Sigmoid colon (tissue), 7 donors: ENCODE data around the gene TRIM65. TPM values are rescaled to one million over a fixed set of nuclear protein-coding genes. Genes with fewer than 3 reads are reported as not detected.

Experiments
- DNase-seq: peaks from one replicate; pipeline ENCODE4 v3.0.0-alpha.2; 2019
- H3K27ac ChIP-seq, 4 donors: fragments of 200-600 bp; sonication (generic); one replicate each; pipeline ENCODE4 v1.5.1; 2016 to 2019; ENCODE audit warnings: mild to moderate bottlenecking in 1 of 4
- H3K27me3 ChIP-seq, 3 donors: fragments of 200-600 bp; sonication (generic); one replicate each; pipeline ENCODE4 v1.5.1; 2019; ENCODE audit warnings: mild to moderate bottlenecking in 1 of 3
- H3K36me3 ChIP-seq, 4 donors: fragments of 200-600 bp; sonication (generic); one replicate each; pipeline ENCODE4 v1.5.1; 2016 to 2019
- H3K4me1 ChIP-seq, 4 donors: fragments of 200-600 bp; sonication (generic); one replicate each; pipeline ENCODE4 v1.5.1; 2017 to 2019
- H3K4me3 ChIP-seq, 4 donors: fragments of 200-600 bp; sonication (generic); one replicate each; pipeline ENCODE4 v1.5.1; 2017 to 2019; ENCODE audit warnings: mild to moderate bottlenecking in 2 of 4, moderate library complexity in 1 of 4
- H3K9me3 ChIP-seq, 4 donors: fragments of 200-600 bp in 3 of 4; sonication (generic) in 3 of 4; one replicate each; pipeline versions ENCODE4 v1.5.1 to v1.6.1; 2013 to 2019
- CTCF ChIP-seq, 4 experiments: fragments of 450-650 bp in 3 of 4; fragments of 200-600 bp in 1 of 4; IDR thresholded peaks; one replicate each; pipeline ENCODE4 v1.5.1; 2016 to 2019; ENCODE audit warnings: antibody characterized with exemption in 4 of 4, mild to moderate bottlenecking in 3 of 4, moderate library complexity in 2 of 4
- EP300 ChIP-seq, 4 donors: sonication (generic); formaldehyde crosslinking; IDR thresholded peaks; one replicate each; pipeline ENCODE4 v1.6.1; 2017; ENCODE audit warnings: antibody characterized with exemption in 4 of 4
- POLR2A ChIP-seq, 2 donors: fragments of 450-650 bp; IDR thresholded peaks; one replicate each; pipeline ENCODE4 v1.6.1; 2016; ENCODE audit warnings: antibody characterized with exemption in 2 of 2, mild to moderate bottlenecking in 2 of 2, moderate library complexity in 2 of 2
- POLR2AphosphoS5 ChIP-seq, 4 donors: sonication (generic); formaldehyde crosslinking; IDR thresholded peaks; one replicate each; pipeline ENCODE4 v1.6.1; 2017; ENCODE audit warnings: antibody characterized with exemption in 4 of 4
- WGBS, 2 donors: extraction: QIAGEN DNeasy Blood & Tissue Kit; methylation state at CpG; one replicate each; pipeline ENCODE4 v1.1.7; 2013; 5-methylcytosine and 5-hydroxymethylcytosine counted together
- intact Hi-C: fragments of 100-400 bp; cut with DNase I; formaldehyde crosslinking; loops from one replicate; pipeline ENCODE4 v1.15.1; 2023
- polyA plus RNA-seq, 3 donors: library from polyadenylated mRNA; stranded (reverse); fragments of 200-250 nt; gene quantifications; one replicate each; pipeline ENCODE4 v1.2.3, GENCODE V29; 2013
- total RNA-seq, 4 donors: library from RNA; depleted of rRNA; stranded (reverse); fragments of >200 nt; gene quantifications; one replicate each; pipeline ENCODE4 v1.1.0, GENCODE V29; 2016
- donor health status: healthy with polysubstance abuse.
- donor health status: Bipolar disorder and iron deficiency.
- donor health status: healthy.

The TRIM65 gene
- total and polyA plus RNA-seq, 7 donors: 7.2 to 27.5 (median 22.4) TPM

DNA sequence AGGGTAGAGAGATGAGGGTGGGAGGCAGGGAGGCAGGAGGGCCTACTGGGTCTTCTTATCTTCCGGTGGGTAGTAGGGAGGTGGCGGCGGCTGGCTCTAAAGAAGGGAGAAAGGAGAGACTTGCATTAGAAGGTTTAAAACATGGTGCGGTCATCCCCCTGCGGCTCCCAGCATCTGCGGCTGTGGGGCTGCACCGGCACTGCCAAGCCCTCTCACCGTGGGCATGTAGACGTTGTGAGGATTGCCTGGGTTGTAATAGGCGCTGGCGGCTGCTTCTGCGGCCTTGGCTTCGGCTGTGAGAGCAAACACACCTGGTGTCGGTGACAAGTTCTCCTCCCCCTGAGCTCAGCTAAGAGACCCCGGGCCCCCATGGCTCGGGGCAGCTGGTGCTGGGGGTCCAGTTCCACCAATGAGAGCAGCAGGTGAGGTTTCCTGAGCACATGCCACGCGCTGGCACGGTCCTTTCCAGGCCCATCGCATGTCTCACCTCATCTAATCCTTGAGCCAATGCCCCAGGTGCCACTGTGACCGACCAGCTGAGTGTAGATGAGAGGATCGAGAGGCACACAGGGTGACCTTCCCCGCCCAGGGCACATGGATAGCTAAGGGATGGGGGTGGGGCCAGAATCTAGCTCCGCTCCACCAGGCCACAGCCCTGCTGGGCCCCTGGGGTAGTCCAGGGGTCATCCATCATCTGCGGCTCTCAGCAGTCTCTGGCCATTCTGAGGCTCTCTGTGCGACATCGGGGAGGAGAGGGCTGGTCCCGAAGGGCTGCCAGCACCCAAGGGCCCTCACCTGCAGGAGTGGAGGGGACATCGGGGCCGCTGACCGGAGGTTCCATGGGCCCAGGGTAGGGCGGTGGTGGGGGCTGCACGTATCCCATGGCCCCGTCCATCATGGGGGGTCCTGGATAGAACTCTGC, 49.8 kb downstream of the TRIM65 start:
- TF ChIP-seq POLR2AphosphoS5 (IDR thresholded peaks at IDR 0.05): no peak
- no peak for TF ChIP-seq EP300 (IDR thresholded peaks at IDR 0.05)
- no peak for TF ChIP-seq POLR2A (IDR thresholded peaks at IDR 0.05)
- no peak for TF ChIP-seq CTCF (IDR thresholded peaks at IDR 0.05)
- no peaks in the 10 kb centered on the region for H3K9me3 ChIP-seq
- 89 to 90% methylated on average over 34 of the region's 34 CpGs for WGBS, 2 donors
- peaks cover 48 to 66% (median 55%) of the 10 kb centered on the region in 4 donors for H3K36me3 ChIP-seq
- no peaks in the 10 kb centered on the region for H3K27me3 ChIP-seq
- H3K27ac ChIP-seq: peak overlapping the region; percentile 65 to 100 (median 84)
- H3K4me1 ChIP-seq: peaks cover 0 to 65% (median 55%) of the 10 kb centered on the region in 4 donors
- no peak overlapping the region for H3K4me3 ChIP-seq
- intact Hi-C loops: no loop called here
- DNase-seq: peak; percentile 69

GRCh38 chr17:75845933-75846691, 50.6 kb downstream of the TRIM65 start:
- peak overlapping the region; percentile 65 to 78 (median 72) for H3K27ac ChIP-seq
- no peaks in the 10 kb centered on the region for H3K27me3 ChIP-seq
- no peak for TF ChIP-seq EP300 (IDR thresholded peaks at IDR 0.05)
- no peak for TF ChIP-seq CTCF (IDR thresholded peaks at IDR 0.05)
- TF ChIP-seq POLR2A (IDR thresholded peaks at IDR 0.05): no peak
- TF ChIP-seq POLR2AphosphoS5 (IDR thresholded peaks at IDR 0.05): no peak
- H3K36me3 ChIP-seq: peaks cover 48 to 58% (median 52%) of the 10 kb centered on the region in 4 donors
- intact Hi-C loops: no loop called here
- H3K4me1 ChIP-seq: peaks cover 0 to 56% (median 46%) of the 10 kb centered on the region in 4 donors
- no peaks in the 10 kb centered on the region for H3K9me3 ChIP-seq
- peak; percentile 64 for DNase-seq
- H3K4me3 ChIP-seq: no peak overlapping the region
- 64 to 83% methylated on average over 22 of the region's 22 CpGs for WGBS, 2 donors

- Histone ChIP-seq H3K36me3 (peaks cover 41 to 55% (median 44%) of the 10 kb centered on the region in 4 donors), H3K4me3 (no peak overlapping the region), H3K9me3 (no peaks in the 10 kb centered on the region), H3K27me3 (no peaks in the 10 kb centered on the region), H3K27ac (peak overlapping the region; percentile 65 to 78 (median 72)), H3K4me1 (peaks cover 0 to 50% (median 40%) of the 10 kb centered on the region in 4 donors)
- intact Hi-C loops: no loop called here
- DNase-seq: peak; percentile 90
- WGBS, 2 donors: 12 to 32% methylated on average over 21 of the region's 21 CpGs
- TF ChIP-seq POLR2AphosphoS5 (IDR thresholded peaks at IDR 0.05): peak in 3 of 4 donors; percentile 42 to 55 (median 54)
- TF ChIP-seq CTCF (IDR thresholded peaks at IDR 0.05): peak; percentile 37 to 89 (median 78)
- no peak for TF ChIP-seq EP300 (IDR thresholded peaks at IDR 0.05)
Observed at GRCh38 chr17:75845058-75845711, 51.6 kb downstream of the TRIM65 start.

DNA sequence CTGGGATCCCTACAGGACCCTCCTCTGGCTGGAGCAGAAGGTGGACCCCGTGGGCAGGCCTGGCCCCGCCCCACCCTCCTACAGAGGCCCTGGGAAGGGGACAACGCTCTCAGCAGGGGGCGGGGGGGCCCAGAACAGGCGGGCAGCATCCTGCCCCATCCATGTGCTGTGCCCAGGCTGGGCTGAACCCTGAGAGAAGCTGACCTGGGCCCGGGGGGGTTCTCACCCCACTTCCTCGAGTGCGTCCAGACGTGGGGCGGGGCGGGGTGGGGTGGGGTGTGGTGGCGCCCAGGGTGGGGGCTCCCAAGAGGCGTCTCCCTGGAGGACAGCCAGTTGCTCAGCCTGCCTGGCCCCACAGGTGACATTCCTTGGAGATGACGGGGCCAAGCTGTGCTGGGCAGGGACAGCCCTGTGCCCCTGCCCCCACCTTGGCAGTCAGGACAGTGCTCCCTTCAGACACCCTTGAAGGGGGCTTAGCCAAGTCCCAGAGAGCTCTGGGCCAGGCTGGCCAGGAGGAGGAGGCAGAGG, 52.2 kb downstream of the TRIM65 start:
- H3K4me1 ChIP-seq: peaks cover 0 to 45% (median 37%) of the 10 kb centered on the region in 4 donors

More for the DNA sequence above, 52.2 kb downstream of the TRIM65 start:
- peak; percentile 71 for DNase-seq
- TF ChIP-seq POLR2A (IDR thresholded peaks at IDR 0.05) (no peak), CTCF (IDR thresholded peaks at IDR 0.05) (no peak), POLR2AphosphoS5 (IDR thresholded peaks at IDR 0.05) (no peak), EP300 (IDR thresholded peaks at IDR 0.05) (no peak)
- peak overlapping the region; percentile 65 to 78 (median 72) for H3K27ac ChIP-seq
- no peaks in the 10 kb centered on the region for H3K27me3 ChIP-seq
- H3K4me3 ChIP-seq: peak overlapping the region in 2 of 4 donors; percentile 18 to 38
- H3K36me3 ChIP-seq: peaks cover 35 to 55% (median 38%) of the 10 kb centered on the region in 4 donors
- H3K9me3 ChIP-seq: no peaks in the 10 kb centered on the region
- WGBS, 2 donors: 5 to 18% methylated on average over 14 of the region's 14 CpGs
- intact Hi-C loops: no loop called here
